ENCODE results near the gene SOCS3. TPM values are rescaled to one million over a fixed set of nuclear protein-coding genes. Genes with fewer than 3 reads are reported as not detected.

SOCS3 gene
- total RNA-seq, 6 donors from 2014 or later: 67.1 to 173 (median 114) TPM

DNA sequence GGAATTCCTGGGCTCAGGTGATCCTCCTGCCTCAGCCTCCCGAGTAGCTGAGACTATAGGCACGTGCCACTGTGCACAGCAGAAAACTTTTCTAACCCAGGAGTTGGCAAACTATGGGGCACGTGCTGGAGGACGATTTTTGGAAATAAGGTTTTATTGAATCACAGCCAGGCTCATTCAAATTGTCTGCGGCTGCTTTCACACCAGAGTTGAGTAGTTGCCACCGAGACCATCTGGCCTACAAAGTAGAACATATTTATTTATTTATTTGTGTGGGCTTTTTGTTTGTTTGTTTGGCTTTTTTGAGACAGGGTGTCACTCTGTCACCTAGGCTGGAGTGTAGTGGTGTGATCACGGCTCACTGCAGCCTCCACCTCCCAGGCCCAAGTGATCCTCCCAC lies 11.2 kb upstream of the SOCS3 start:
- DNase-seq: no peak
- Histone ChIP-seq H3K36me3 (no peaks in the 10 kb centered on the region), H3K4me3 (no peak overlapping the region), H3K27ac (no peak overlapping the region), H3K4me1 (peaks cover 24 to 28% (median 26%) of the 10 kb centered on the region in 4 donors), H3K9me3 (no peaks in the 10 kb centered on the region), H3K27me3 (no peaks in the 10 kb centered on the region)
- 85 to 93% methylated on average over 7 of the region's 7 CpGs for WGBS, 2 donors
- no peak for ATAC-seq (ENCODE audit: low FRiP score in 2 of 2)
- no peak for TF ChIP-seq POLR2AphosphoS5 (IDR thresholded peaks at IDR 0.05)
- TF ChIP-seq POLR2A (IDR thresholded peaks at IDR 0.05): no peak
- no peak for TF ChIP-seq EP300 (IDR thresholded peaks at IDR 0.05)
- TF ChIP-seq, protein P1, sequence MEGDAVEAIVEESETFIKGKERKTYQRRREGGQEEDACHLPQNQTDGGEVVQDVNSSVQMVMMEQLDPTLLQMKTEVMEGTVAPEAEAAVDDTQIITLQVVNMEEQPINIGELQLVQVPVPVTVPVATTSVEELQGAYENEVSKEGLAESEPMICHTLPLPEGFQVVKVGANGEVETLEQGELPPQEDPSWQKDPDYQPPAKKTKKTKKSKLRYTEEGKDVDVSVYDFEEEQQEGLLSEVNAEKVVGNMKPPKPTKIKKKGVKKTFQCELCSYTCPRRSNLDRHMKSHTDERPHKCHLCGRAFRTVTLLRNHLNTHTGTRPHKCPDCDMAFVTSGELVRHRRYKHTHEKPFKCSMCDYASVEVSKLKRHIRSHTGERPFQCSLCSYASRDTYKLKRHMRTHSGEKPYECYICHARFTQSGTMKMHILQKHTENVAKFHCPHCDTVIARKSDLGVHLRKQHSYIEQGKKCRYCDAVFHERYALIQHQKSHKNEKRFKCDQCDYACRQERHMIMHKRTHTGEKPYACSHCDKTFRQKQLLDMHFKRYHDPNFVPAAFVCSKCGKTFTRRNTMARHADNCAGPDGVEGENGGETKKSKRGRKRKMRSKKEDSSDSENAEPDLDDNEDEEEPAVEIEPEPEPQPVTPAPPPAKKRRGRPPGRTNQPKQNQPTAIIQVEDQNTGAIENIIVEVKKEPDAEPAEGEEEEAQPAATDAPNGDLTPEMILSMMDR (IDR thresholded peaks at IDR 0.05): no peak

DNA sequence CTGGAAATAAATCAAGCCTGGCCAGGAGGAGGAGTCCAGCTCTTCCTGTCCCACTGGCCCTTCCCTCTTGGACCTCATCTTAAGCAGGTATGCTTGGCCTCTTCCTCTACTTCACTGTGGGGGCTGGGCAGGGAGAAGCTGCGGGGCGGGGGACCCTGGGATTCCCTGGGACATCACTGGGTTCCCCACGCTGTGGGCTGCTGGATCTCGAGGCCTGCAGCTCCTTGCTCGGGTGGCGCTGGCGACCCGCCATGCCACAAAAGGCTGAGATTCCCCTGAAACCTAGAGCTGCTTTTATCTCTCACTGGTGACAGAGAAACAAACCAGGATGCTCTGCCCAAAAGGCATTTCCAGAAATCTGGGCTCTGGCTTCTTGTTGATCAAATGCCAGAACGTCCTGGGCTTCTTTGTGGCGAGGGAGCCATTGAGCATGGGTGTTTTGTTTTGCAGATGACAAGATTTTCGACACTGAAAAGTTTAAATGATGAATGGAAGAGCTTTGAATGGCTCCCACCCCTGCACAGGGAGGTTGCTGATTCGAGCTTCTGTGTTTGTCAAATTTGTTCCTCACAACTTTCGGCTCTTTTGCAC lies 10.0 kb upstream of the SOCS3 start:
- H3K9me3 ChIP-seq: no peaks in the 10 kb centered on the region
- no peaks in the 10 kb centered on the region for H3K36me3 ChIP-seq
- H3K4me3 ChIP-seq: no peak overlapping the region
- ATAC-seq (ENCODE audit: low FRiP score in 2 of 2): no peak
- H3K4me1 ChIP-seq: peaks cover 26 to 28% (median 27%) of the 10 kb centered on the region in 4 donors
- 65 to 74% methylated on average over 5 to 13 of the region's 13 CpGs for WGBS, 2 donors
- H3K27me3 ChIP-seq: no peaks in the 10 kb centered on the region
- DNase-seq: peak in 1 of 2 donors; percentile 57
- no peak for TF ChIP-seq POLR2A (IDR thresholded peaks at IDR 0.05)
- TF ChIP-seq POLR2AphosphoS5 (IDR thresholded peaks at IDR 0.05): no peak
- TF ChIP-seq, protein P1 (IDR thresholded peaks at IDR 0.05): no peak
- no peak for TF ChIP-seq EP300 (IDR thresholded peaks at IDR 0.05)
- no peak overlapping the region for H3K27ac ChIP-seq

DNA sequence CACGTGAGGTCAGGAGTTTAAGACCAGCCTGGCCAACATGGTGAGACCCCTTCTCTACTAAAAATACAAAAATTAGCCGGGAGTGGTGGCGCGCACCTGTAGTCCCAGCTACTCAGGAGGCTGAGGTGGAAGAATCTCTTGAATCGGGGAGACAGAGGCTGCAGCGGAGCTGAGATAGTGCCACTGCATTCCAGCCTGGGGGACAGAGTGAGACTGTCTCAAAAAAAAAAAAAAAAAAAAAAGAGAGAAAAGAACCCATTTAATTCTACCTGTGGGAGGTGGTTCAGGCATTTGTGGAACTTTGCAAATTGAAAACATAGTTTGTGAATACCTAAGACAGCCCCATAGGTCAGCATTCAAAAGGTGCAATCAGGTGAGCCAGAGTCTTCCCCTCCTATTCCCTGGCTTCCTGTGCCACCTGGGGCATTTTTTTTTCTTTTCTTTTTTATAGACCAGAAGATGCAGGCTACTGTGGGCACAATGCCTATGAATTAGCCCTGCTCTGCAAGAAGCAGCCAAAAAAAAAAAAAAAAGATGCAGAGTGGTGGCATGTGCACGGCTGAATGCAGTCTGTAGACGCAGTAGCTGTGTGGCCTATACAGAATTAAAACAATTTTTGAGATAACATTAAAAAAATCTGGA lies 9.1 kb upstream of the SOCS3 start:
- H3K27me3 ChIP-seq: no peaks in the 10 kb centered on the region
- no peak overlapping the region for H3K27ac ChIP-seq
- TF ChIP-seq POLR2AphosphoS5 (IDR thresholded peaks at IDR 0.05): no peak
- no peak for TF ChIP-seq EP300 (IDR thresholded peaks at IDR 0.05)
- no peak for TF ChIP-seq POLR2A (IDR thresholded peaks at IDR 0.05)
- TF ChIP-seq, protein P1 (IDR thresholded peaks at IDR 0.05): no peak
- no peaks in the 10 kb centered on the region for H3K9me3 ChIP-seq
- H3K36me3 ChIP-seq: no peaks in the 10 kb centered on the region
- ATAC-seq (ENCODE audit: low FRiP score in 2 of 2) (no peak), DNase-seq (no peak)
- H3K4me3 ChIP-seq: no peak overlapping the region
- WGBS, 2 donors: 94 to 98% methylated on average over 7 to 8 of the region's 8 CpGs
- H3K4me1 ChIP-seq: peaks cover 23 to 29% (median 24%) of the 10 kb centered on the region in 4 donors

DNA sequence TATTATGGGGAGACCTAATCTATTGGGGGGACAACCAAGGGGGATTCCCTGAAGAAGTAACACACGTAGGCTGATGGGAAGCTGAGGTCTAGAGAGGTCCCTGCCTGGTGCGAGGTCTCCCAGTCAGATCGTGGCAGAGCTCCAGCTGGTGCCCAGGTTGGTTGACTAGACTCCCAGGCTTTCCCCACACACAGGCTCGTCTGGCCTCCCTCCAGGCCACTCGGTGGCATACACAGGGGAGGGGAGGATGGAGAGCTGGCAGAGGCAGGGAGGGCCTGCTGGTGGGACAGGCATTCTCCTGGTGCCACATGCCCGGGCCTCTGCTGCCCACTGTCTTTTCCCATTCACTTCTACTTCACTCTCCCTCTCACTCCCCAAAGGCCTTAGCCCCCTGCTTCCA lies 8.5 kb upstream of the SOCS3 start:
- Histone ChIP-seq H3K27ac (no peak overlapping the region), H3K4me1 (peaks cover 22 to 29% (median 24%) of the 10 kb centered on the region in 4 donors), H3K36me3 (no peaks in the 10 kb centered on the region), H3K4me3 (no peak overlapping the region), H3K27me3 (no peaks in the 10 kb centered on the region), H3K9me3 (no peaks in the 10 kb centered on the region)
- 63 to 69% methylated on average over 4 to 6 of the region's 6 CpGs for WGBS, 2 donors
- peak in 1 of 2 donors; percentile 72 for DNase-seq
- TF ChIP-seq POLR2AphosphoS5 (IDR thresholded peaks at IDR 0.05): no peak
- TF ChIP-seq, protein P1 (IDR thresholded peaks at IDR 0.05): no peak
- no peak for TF ChIP-seq EP300 (IDR thresholded peaks at IDR 0.05)
- no peak for TF ChIP-seq POLR2A (IDR thresholded peaks at IDR 0.05)
- ATAC-seq (ENCODE audit: low FRiP score in 2 of 2): no peak
